ENCODE measurements around the gene SEC22C. TPM values are rescaled to one million over a fixed set of nuclear protein-coding genes. Genes with fewer than 3 reads are reported as not detected.
A peak's percentile ranks its signal among the peaks of the same experiment; 100 is the strongest.

The SEC22C gene
- total RNA-seq, 2 donors from 2014 or later = 35.2 to 38.4 TPM

- Histone ChIP-seq H3K27me3 (ENCODE audit: control insufficient read depth, insufficient read depth, low read length, poor library complexity, severe bottlenecking) (no peaks in the 10 kb centered on the region), H3K4me3 (ENCODE audit: low read length) (no peak overlapping the region), H3K4me1 (ENCODE audit: control insufficient read depth, insufficient read depth, low read length) (no peaks in the 10 kb centered on the region), H3K9ac (ENCODE audit: extremely low read depth, low read length, poor library complexity, severe bottlenecking) (no peak overlapping the region), H3K9me3 (ENCODE audit: control insufficient read depth, low read length) (peaks cover 26% of the 10 kb centered on the region), H3K27ac (ENCODE audit: low read depth, low read length) (no peak overlapping the region), H3K36me3 (ENCODE audit: control insufficient read depth, insufficient read depth, low read length) (peaks cover 39% of the 10 kb centered on the region)
- H3K27me3 Mint-ChIP-seq (ENCODE audit: insufficient read depth) = no peaks in the 10 kb centered on the region
- no peak for DNase-seq
- no peak overlapping the region for H3K27ac Mint-ChIP-seq
- H3K4me1 Mint-ChIP-seq = peaks cover 9% of the 10 kb centered on the region
- no peak overlapping the region for H3K4me3 Mint-ChIP-seq
- H3K9me3 Mint-ChIP-seq = peaks cover 25% of the 10 kb centered on the region
- peaks cover 57% of the 10 kb centered on the region for H3K36me3 Mint-ChIP-seq (ENCODE audit: low read depth)
- TF ChIP-seq, protein P1, sequence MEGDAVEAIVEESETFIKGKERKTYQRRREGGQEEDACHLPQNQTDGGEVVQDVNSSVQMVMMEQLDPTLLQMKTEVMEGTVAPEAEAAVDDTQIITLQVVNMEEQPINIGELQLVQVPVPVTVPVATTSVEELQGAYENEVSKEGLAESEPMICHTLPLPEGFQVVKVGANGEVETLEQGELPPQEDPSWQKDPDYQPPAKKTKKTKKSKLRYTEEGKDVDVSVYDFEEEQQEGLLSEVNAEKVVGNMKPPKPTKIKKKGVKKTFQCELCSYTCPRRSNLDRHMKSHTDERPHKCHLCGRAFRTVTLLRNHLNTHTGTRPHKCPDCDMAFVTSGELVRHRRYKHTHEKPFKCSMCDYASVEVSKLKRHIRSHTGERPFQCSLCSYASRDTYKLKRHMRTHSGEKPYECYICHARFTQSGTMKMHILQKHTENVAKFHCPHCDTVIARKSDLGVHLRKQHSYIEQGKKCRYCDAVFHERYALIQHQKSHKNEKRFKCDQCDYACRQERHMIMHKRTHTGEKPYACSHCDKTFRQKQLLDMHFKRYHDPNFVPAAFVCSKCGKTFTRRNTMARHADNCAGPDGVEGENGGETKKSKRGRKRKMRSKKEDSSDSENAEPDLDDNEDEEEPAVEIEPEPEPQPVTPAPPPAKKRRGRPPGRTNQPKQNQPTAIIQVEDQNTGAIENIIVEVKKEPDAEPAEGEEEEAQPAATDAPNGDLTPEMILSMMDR (conservative IDR thresholded peaks at IDR 0.05) = no peak
These were observed 6.5 kb downstream of the SEC22C start for GRCh38 chr3:42575137-42575741.

DNA sequence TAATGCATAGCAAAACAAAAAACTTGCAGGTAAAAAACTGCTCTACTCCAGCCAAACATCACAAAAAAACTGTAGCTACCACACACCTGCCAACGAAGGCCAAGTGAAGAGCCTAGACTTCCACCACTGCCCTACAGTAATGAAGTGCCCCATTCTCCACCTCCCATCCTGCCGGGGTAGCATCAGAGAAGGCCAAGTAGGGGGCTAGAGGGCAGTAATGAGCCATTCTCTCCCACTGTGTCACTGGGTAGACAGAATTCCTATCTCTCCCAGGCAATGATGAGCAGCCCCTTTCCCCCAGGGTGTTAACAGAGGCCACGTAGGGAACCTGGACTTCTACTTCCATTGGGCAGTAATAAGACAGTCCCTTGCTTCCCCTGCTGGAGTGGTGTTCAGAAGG, 9.5 kb downstream of the SEC22C start:
- 31 to 53% methylated on average over 2 to 3 of the region's 3 CpGs for WGBS, 2 experiments (ENCODE audit: insufficient coverage in 1 of 2, insufficient read length in 1 of 2)
- no peaks in the 10 kb centered on the region for H3K27me3 Mint-ChIP-seq (ENCODE audit: insufficient read depth)
- H3K36me3 ChIP-seq (ENCODE audit: control insufficient read depth, insufficient read depth, low read length) = peaks cover 41% of the 10 kb centered on the region
- DNase-seq = peak; percentile 92
- no peaks in the 10 kb centered on the region for H3K27me3 ChIP-seq (ENCODE audit: control insufficient read depth, insufficient read depth, low read length, poor library complexity, severe bottlenecking)
- H3K36me3 Mint-ChIP-seq (ENCODE audit: low read depth) = peaks cover 54% of the 10 kb centered on the region
- H3K27ac ChIP-seq (ENCODE audit: low read depth, low read length) = no peak overlapping the region
- TF ChIP-seq, protein P1 (conservative IDR thresholded peaks at IDR 0.05) = peak; percentile 77
- H3K9ac ChIP-seq (ENCODE audit: extremely low read depth, low read length, poor library complexity, severe bottlenecking) = no peak overlapping the region
- H3K27ac Mint-ChIP-seq = peak overlapping the region; percentile 31
- peaks cover 26% of the 10 kb centered on the region for H3K9me3 ChIP-seq (ENCODE audit: control insufficient read depth, low read length)
- no peak overlapping the region for H3K4me3 ChIP-seq (ENCODE audit: low read length)
- peaks cover 23% of the 10 kb centered on the region for H3K9me3 Mint-ChIP-seq
- peaks cover 6% of the 10 kb centered on the region for H3K4me1 Mint-ChIP-seq
- H3K4me3 Mint-ChIP-seq = no peak overlapping the region
- no peaks in the 10 kb centered on the region for H3K4me1 ChIP-seq (ENCODE audit: control insufficient read depth, insufficient read depth, low read length)

DNA sequence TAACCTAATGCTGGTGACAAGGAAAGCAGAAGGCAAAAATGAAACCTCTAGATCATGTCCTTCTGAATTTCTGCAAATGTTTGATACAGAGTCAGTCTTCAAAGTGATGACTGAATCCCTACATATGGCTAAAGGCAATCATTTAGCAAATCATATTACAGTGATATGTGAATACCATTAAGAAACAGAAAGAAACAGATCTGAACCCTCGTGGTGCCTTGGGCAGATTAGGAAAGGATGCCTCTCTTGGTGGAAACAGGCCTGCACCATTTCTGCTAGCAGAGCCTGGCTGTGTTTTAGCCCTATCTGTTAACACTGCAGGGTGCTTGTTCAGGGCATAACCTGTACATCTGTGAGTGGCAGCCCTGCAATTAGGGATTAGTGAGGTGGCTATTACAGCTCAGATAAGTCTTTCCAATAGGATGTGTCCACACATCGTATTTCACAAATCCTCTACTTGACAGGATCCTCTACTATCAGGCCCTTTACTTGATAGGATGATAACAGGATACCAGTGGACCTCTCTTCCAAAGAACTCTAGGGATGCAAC, 12.1 kb downstream of the SEC22C start:
- Mint-ChIP-seq H3K27ac (no peak overlapping the region), H3K9me3 (peaks cover 12% of the 10 kb centered on the region), H3K4me1 (peaks cover 6% of the 10 kb centered on the region), H3K4me3 (no peak overlapping the region), H3K27me3 (ENCODE audit: insufficient read depth) (no peaks in the 10 kb centered on the region), H3K36me3 (ENCODE audit: low read depth) (peaks cover 57% of the 10 kb centered on the region)
- H3K27ac ChIP-seq (ENCODE audit: low read depth, low read length) = no peak overlapping the region
- peaks cover 11% of the 10 kb centered on the region for H3K9me3 ChIP-seq (ENCODE audit: control insufficient read depth, low read length)
- DNase-seq = no peak
- WGBS, 2 experiments (ENCODE audit: insufficient coverage in 1 of 2, insufficient read length in 1 of 2) = 96 to 100% methylated on average over 1 to 2 of the region's 2 CpGs
- peaks cover 45% of the 10 kb centered on the region for H3K36me3 ChIP-seq (ENCODE audit: control insufficient read depth, insufficient read depth, low read length)
- H3K4me1 ChIP-seq (ENCODE audit: control insufficient read depth, insufficient read depth, low read length) = no peaks in the 10 kb centered on the region
- no peaks in the 10 kb centered on the region for H3K27me3 ChIP-seq (ENCODE audit: control insufficient read depth, insufficient read depth, low read length, poor library complexity, severe bottlenecking)
- TF ChIP-seq, protein P1 (conservative IDR thresholded peaks at IDR 0.05) = no peak
- no peak overlapping the region for H3K9ac ChIP-seq (ENCODE audit: extremely low read depth, low read length, poor library complexity, severe bottlenecking)
- H3K4me3 ChIP-seq (ENCODE audit: low read length) = no peak overlapping the region

Measured in endodermal cell (in vitro differentiated cells).